GM18520 (cell line): ENCODE measurements around the gene C1orf167.

Experiments used
- ATAC-seq: cut with Tn5 transposase; IDR thresholded peaks from one replicate; pipeline ENCODE4 v1.9.1; 2021; ENCODE audit not compliant: unreplicated experiment

C1orf167 gene, protein sequence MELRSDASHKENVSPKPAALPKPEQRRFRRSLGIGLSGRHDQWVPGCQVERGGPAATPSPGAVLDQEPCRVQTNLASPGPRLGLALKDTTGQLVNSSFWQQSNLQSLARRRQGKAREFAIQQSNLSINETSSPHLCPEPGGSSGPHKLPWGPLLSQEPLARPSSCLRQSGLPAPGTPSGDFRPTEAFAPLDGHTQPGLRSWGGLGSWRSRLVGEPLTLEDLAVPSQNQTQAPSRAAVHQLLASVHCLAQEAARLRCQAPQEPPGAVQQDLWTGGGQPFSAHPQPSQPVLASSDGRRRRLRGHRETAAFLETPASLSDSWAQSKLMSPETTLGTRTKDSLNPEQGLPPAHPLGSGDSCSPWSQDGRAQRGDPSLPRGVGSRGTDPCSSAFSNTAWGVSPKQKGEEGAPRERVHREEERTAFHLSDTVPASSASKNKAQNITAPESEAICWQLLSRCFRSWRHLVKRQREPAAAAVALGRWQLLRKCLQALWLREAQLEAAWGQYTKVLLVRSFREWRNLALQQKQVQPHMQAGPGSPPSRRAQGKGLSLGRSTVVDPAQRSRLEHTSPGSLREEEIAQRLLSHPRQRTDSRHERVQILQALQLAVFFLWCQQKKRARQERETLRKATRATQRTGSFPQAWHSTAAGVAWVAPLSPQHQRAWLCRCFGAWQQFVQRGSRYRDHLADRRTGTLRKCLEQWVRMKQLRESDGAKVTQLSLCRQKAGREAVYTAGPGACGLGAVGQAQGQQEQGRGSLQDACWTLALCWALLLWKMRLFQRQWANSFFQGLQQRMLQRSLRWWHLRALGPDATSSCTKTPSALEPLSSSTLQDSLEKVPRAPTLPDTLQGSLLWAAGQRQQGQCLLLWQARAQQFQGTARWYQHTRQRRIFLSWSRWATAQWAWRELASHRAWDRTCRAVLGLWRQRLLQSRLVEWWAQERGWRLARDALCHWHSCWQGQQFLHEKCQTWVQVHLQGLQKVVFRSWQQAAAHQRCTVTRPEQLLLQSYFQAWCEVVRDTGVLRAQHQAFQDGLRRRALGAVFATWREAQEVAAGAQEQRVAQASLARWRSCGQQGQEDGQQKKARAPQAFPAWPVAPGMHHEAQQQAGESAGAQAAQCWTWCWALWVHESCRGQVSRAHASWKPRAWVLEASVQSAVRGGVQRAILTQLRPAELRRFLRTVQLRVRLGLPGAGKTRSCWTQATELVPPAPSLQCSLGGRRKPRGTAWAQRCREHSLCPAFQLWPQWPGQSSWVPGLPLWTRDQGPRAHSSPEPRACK (N-terminal part only)

DNA sequence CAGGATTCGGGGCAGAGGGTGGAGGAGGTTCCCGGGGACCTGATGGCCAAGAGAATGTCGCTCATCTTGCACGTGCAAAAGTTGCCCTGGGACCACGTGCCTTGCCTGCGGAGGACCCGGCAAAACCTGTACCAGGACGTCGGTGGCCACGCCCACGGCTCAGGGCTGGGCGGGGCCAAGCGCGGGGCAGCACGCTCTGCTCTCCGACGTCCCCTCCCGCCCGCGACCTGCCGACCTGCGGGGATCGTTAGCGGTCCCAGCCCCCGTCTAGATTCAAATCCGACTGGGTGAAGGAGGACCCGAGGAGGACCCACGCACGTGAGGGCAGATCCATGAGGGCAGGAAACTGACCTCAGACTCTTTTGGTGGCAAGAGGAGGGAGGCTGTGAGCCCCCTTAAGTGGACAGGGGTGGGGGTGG lies at the start of gene C1orf167:
Gene C1orf167, plus strand, starts transcription at position 206 of the 419 bp plus-strand sequence. CDS start 2,208 bp downstream, outside the sequence.
- no peak for ATAC-seq

DNA sequence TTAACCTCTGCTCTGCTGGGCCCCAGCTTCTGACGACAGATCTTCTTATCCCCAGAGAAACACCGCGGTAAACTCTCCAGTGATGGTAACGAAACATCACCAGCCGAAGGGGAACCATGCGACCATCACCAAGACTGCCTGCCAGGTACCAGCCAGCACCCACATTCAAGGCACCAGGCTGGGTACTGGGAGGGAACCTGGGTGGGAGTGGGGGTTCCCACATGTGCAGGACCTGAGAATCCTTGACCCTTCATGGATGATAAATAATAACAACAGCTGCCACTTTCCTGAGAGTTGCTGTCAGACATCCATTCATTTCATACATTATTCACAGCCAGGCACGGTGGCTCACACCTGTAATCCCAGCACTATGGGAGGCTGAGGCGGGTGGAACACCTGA lies 49.7 kb upstream of the C1orf167 start:
- no peak for ATAC-seq

DNA sequence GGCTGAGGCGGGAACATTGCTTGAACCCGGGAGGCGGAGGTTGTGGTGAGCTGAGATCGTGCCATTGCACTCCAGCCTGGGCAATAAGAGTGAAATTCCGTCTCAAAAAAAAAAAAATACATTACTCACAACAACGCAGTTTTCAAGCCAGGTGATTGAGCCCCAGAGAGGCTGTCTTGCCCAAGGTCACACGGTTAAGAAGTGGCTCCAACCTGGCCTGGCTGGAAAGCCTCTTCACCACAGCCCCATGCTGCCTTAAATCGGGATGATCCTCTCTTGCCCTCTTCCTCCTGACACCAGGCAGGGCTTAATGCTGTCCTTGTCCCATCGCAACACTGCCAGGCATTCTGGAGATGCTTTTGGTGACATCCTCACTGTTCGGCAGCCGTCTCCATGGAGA lies 48.9 kb upstream of the C1orf167 start:
- no peak for ATAC-seq

DNA sequence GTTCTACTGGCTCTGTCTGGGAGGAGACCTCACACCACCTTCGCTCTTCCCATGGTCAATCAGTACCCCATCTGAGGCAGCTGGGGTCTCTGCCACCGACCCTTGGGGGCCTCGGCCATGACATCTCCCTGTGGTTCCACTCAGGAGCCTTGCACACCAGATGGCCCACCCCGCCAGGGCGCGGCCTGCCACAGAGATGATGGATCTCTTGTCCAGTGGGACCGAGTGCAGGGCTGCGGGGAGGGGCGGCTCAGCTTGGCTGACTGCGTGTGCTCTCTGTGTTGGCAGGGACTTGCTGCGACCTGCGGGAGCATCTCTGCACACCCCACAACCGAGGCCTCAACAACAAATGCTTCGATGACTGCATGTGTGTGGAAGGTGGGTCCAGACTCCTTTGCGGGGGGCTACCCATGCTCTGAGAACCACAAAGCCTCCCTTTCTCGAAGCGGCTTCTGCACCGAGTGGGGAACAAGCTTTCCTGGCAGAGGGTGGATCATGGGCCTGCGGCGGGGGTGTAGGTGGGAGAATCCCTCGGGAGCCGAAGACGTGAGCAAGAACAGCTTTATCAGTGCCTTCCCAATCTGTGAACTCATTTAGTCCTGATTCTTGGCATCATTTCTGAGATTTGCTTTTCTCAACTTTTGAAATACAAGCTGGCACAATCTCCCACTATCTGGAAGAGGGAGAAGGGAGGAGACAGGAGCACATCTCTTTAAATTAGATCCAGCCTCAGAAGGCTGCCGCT lies 47.0 kb upstream of the C1orf167 start:
- ATAC-seq = no peak

DNA sequence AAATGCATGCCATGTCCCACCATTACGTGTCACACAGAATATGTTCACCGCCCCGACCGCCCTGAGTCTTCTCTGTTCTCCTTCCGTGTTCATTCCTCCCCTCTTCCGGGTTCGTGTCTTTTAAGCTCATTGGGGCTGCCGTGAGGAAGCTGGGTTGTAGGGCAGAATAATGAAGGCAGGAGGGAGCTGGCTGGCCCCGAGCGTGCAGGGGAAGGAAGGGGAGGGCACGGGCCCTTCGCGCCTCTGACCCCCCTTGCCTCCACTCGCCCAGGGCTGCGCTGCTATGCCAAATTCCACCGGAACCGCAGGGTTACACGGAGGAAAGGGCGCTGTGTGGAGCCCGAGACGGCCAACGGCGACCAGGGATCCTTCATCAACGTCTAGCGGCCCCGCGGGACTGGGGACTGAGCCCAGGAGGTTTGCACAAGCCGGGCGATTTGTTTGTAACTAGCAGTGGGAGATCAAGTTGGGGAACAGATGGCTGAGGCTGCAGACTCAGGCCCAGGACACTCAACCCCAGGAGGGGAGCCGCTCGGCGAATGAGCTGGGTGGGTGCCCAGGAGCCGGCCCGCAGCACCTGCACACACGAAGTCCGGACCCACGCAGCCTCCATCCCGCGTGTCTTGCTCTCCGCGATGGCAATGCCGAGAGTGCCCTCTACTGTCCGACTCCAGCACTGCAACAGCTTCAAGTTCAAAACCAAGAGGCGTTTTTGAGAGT lies 42.5 kb upstream of the C1orf167 start:
- ATAC-seq = no peak

DNA sequence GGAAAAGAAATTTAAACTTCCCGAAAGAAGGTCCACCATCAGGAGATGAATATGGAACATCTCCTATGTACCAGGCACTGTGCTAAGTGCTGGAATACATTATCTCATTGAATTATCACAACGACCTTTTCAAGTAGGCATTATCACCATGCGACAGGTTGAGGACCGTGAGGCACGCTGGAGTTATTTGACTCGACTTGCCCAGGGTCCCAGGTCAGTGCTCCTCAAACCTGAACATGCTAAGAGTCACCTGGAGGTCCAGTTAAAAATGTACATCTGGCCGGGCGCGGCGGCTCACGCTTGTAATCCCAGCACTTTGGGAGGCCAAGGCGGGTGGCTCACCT lies 42.0 kb upstream of the C1orf167 start:
- no peak for ATAC-seq

DNA sequence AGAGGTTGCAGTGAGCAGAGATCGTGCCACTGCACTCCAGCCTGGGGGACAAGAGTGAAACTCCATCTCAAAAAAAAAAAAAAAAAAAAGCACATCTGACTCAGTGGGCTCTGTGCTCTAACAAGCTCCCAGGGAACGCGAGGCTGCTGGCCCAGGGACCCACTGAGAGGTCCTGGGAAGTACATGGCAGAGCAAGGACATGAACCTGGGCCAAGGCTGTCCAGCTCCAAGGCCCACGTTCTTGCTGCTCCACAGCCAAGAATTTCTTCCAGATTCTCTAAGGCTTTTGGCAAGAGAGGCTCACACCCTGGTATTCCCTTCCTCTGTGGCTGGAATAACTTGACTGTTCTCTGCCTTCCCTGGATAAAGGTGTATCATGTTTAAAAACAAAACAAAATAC lies 41.5 kb upstream of the C1orf167 start:
- no peak for ATAC-seq

DNA sequence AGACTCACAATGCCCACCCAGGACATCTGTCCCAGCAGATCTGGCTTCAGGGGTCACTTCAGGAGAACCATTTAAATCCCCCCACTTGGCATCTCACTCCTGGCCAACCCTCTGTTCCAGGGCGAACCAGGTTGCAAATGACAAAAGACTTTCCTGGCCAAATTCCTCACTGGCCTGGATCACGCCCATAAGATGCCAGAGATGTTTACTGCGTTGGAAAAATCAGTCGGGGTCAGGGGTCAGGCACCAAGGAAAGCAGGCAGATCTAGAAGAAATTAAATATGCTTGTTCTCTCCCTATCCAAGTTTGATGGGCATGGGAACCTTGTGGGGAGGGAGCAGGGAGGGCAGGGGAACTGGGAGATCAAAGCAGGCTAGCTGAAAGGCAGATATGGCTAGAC lies 40.7 kb upstream of the C1orf167 start:
- ATAC-seq = no peak

DNA sequence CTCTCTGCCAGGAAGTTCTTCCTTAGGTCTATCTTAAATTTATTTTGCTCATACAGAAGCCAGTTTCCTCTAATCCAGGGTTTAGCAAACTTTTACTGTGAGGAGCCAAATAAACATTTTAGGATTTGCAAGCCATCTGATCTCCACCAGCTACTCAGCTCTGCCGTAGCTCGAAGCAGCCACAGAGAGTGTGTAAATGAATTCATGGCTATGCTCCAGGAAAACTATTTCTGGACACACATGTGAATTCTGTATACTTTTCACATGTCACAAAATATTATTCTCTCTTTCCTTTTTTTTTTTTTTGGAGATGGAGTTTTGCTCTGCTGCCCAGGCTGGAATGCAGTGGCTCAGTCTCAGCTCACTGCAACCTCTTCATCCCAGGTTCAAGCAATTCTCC lies 39.5 kb upstream of the C1orf167 start:
- no peak for ATAC-seq

DNA sequence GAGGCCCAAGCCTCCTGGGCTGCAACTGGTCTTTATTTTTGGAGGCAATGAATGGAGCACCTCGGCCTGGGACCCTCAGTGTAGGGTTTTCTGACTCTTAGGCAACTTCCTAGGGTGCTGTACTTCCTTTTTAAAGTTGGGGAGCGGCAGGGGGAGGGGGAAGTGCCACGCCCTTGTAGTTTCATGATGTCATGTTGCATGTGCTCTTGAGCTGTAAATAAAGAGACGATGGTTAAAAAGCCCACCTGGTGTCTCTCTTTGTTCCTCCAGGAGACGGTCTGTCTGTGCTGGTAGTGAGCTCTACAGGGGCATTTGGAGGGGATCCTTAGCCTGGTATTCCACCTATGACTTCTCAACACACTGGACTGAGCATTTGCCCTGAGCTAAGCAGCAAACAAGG lies 36.4 kb upstream of the C1orf167 start:
- ATAC-seq = no peak

DNA sequence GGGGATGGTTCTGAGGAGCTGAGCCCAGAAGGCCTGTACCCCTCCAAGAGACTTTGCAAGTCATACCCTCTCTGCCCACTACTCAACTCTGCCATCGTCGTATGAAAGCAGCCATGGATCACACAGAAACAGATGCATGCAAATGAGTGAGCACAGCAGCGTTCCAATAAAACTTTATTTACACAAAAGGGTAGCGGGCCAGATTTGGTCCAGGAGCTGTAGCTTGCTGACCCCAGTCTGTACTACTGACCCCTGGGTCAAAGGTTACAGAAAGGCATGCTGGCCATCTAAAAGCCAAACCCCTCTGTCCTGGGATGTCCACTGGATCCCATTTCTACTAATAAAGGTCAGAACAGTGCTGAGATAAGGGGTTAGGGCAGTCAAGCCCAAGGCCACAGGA lies 34.9 kb upstream of the C1orf167 start:
- no peak for ATAC-seq

DNA sequence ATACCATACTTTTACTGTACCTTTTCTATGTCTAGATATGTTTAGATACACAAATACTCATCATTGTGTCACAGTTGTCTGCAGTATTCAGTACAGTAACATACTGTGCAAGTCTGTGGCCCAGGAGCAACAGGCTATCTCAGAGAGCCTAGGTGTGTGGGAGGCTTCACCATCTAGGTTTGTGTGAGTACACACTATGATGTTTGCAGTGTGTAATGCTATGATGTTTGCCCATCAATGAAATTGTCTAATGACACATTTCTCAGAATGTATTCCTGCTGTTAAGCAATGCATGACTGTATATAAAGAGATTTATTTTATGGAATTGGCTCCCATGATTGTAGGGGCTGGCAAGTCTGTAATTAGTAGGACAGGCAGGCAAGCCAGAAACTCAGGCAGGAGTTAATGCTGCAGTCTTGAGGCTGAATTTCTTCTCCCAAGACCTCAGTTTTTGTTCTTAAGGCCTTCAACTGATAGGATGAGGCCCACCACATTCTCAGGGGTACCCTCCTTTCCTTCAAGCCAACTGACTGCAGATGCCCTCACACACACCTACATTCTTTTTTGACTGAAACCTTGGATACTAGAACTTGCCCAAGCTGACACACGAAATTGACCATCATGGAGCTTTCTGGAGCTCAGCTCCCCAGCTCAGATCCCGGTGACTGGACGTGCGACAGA lies 33.7 kb upstream of the C1orf167 start:
- ATAC-seq = no peak

DNA sequence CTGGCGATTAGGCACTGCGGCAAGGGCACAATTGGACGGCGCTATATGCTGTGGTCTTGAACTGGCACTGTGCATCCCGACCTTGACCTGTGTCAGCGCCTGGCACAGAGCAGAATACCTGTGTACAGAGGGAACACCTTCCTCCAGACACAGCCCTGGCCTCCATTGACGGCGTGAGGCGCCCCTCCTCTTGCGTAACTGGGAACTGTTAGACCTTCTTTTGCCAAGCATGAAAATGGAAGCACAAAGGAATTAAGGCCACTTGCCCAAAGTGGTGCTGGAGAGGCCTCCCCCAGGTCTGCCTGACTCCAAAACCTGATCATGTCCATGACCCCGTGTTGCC lies 32.9 kb upstream of the C1orf167 start:
- ATAC-seq = no peak

DNA sequence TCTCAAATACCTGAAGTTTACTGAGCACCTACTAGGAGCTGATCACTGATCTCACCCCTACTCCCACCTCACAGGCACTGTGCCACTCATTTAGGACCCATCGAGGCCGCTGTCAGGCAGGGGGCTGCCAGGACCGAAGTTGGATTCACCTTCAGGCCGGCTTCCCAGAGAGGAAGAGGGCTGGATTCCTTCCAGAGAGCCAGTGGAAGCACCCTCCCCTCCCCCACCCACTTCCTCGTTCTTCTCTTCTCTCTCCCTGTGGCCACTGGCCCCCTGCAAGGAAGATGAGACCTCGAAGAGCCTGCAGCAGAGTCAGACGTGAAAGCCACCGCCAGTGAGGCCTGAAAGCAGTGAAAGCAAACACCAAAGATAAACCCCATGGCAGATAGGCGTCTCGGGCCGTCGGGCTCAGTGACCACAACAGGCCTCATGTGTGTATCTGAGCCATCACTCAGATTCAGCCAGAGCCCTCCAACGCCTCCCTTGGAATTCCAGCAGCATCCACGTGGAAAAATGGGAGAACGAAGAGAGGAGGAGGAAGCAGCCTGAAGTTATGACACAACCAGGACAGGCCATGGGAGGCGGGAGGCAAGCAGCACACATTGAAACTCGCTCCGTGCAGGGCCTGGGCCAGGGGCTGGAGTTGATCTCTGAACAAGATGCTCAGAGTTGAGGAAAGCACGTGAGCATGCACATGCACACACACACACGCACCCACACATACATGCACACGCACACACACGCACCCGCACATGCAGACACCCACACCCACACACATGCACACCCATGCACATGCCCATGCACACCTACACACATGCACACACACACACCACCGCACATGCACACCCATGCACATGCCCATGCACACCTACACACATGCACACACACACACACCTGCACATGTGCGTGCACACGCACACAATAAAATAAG lies 32.2 kb upstream of the C1orf167 start:
- ATAC-seq = no peak

DNA sequence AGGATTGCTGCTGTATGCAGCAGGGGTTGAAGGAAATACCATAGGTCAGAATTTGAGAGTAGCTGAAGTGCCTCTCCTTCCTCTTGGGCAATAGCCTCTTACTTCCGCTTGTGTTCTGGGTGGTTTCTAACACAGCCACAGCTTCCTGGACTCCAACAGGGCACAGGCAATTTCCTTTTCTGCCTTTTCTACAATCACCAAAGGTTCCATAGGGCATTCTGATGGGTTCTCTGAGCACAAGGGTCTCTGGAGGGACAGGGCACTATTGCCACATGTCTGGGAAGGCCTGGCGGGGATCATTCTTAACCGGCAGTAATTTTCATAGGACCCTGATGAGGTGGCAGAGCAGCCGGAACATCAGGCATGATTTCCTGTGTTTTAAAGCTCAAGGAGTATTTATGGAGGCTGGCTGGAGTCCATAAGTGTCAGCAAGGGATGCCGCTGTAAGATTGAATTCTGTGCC lies 31.5 kb upstream of the C1orf167 start:
- no peak for ATAC-seq

DNA sequence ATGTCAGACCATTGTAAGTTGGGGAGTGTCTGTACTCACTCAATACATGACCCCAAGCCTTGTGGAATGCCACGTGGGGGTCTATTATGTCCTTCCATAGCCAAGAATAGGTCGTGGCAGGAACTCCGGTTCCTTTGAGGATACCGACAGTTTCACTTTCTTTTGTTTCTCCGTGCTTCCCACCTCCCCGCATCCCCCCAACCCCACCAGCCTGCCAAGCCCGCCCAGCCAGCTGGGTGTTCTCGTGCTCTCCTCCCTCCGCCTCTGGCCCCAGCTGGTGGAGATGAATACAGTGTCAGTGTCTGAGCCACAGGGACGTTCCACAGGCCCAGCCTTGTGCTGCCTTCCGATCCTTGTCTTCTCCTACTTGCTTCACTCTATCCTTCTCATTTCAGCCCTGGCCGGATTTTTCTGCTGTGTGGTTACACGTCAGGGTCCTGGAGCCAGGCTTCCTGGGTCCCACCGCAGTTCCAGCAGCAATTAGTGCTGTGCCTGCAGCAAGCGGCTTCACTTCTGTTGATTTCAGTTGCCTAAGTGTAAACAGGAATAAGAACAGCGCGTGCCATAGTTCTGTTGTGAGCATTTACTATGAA lies 30.2 kb upstream of the C1orf167 start:
- no peak for ATAC-seq

DNA sequence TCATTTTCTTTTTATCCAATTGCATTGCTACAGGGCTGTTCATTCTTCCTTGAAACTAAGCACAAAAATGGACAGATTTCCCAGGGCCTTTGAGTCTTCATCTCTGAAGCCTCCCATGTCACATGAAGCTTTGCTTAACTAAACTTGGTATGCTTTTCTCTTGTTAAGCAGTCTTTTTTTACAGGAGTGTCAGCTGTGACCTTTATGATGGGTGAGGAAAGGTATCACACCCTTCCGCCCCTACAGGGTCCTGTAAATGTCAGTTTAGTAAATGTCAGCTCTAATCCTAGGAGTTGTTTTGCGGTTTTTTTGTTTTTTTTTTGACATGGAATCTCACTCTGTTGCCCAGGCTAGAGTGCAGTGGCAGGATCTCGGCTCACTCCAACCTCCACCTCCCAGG lies 28.7 kb upstream of the C1orf167 start:
- no peak for ATAC-seq

DNA sequence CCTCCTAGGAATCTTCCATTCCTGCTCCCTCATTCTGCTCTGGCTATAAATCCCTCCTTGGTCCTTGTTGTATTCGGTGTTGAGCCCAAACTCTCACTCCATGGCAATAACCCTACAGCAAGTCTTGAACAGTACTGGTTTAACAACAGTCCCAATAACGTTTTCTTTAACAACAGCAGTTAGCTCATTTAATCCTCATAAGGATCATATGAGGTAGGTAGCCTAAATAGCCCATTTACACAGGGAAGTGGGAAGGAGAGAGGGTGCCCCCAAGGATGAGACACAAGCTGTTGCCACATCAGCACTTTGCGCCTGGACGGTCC lies 26.5 kb upstream of the C1orf167 start:
- no peak for ATAC-seq
